KOPT-K1 (cell line): ENCODE results near the gene KIF2A.

Experiments
- H3K27ac ChIP-seq: fragments of 200-600 bp; sonication (generic); 2 replicates; pipeline ENCODE4 v1.5.1; 2016; ENCODE audit warnings: antibody characterized with exemption, mild to moderate bottlenecking, low read depth, low read length; ENCODE audit not compliant: poor library complexity, severe bottlenecking
- H3K36me3 ChIP-seq: fragments of 200-600 bp; sonication (generic); 2 replicates; pipeline ENCODE4 v1.5.1; 2017; ENCODE audit warnings: antibody characterized with exemption, mild to moderate bottlenecking, low read length, moderate library complexity; ENCODE audit not compliant: insufficient read depth
- H3K9me3 ChIP-seq: fragments of 200-600 bp; sonication (generic); 2 replicates; pipeline ENCODE4 v1.5.1; 2017; ENCODE audit warnings: antibody characterized with exemption, low read length, mild to moderate bottlenecking; ENCODE audit not compliant: insufficient read depth, poor library complexity, severe bottlenecking

KIF2A gene

GRCh38 chr5:62308439-62308838, 2.4 kb downstream of the KIF2A start:
- Histone ChIP-seq H3K36me3 (peaks cover 48% of the 10 kb centered on the region), H3K9me3 (no peaks in the 10 kb centered on the region), H3K27ac (no peak overlapping the region)

GRCh38 chr5:62309107-62309506, 3.1 kb downstream of the KIF2A start:
- peaks cover 50% of the 10 kb centered on the region for H3K36me3 ChIP-seq
- H3K9me3 ChIP-seq: no peaks in the 10 kb centered on the region
- no peak overlapping the region for H3K27ac ChIP-seq

- H3K9me3 ChIP-seq: no peaks in the 10 kb centered on the region
- H3K27ac ChIP-seq: no peak overlapping the region
- peaks cover 57% of the 10 kb centered on the region for H3K36me3 ChIP-seq
Observed at GRCh38 chr5:62310426-62311143, 4.6 kb downstream of the KIF2A start.

- H3K36me3 ChIP-seq: peaks cover 57% of the 10 kb centered on the region
- no peaks in the 10 kb centered on the region for H3K9me3 ChIP-seq
- no peak overlapping the region for H3K27ac ChIP-seq
Observed at GRCh38 chr5:62312036-62312435, 6.0 kb downstream of the KIF2A start.

- H3K9me3 ChIP-seq: no peaks in the 10 kb centered on the region
- H3K36me3 ChIP-seq: peaks cover 57% of the 10 kb centered on the region
- no peak overlapping the region for H3K27ac ChIP-seq
Observed at GRCh38 chr5:62312674-62313073, 6.7 kb downstream of the KIF2A start.

- H3K36me3 ChIP-seq: peaks cover 51% of the 10 kb centered on the region
- no peak overlapping the region for H3K27ac ChIP-seq
Observed at GRCh38 chr5:62314213-62314830, 8.3 kb downstream of the KIF2A start.

GRCh38 chr5:62315376-62316175, 9.6 kb downstream of the KIF2A start:
- Histone ChIP-seq H3K36me3 (peaks cover 40% of the 10 kb centered on the region), H3K9me3 (no peaks in the 10 kb centered on the region), H3K27ac (no peak overlapping the region)

More at GRCh38 chr5:62314213-62314830, 8.3 kb downstream of the KIF2A start:
- no peaks in the 10 kb centered on the region for H3K9me3 ChIP-seq

GRCh38 chr5:62316176-62316502, 10.1 kb downstream of the KIF2A start:
- no peak overlapping the region for H3K27ac ChIP-seq
- no peaks in the 10 kb centered on the region for H3K9me3 ChIP-seq
- peaks cover 39% of the 10 kb centered on the region for H3K36me3 ChIP-seq

GRCh38 chr5:62317810-62318209, 11.8 kb downstream of the KIF2A start:
- H3K36me3 ChIP-seq: peaks cover 41% of the 10 kb centered on the region

GRCh38 chr5:62322484-62322883, 16.5 kb downstream of the KIF2A start:
- Histone ChIP-seq H3K36me3 (peaks cover 49% of the 10 kb centered on the region), H3K9me3 (no peaks in the 10 kb centered on the region), H3K27ac (no peak overlapping the region)

More at GRCh38 chr5:62317810-62318209, 11.8 kb downstream of the KIF2A start:
- Histone ChIP-seq H3K27ac (no peak overlapping the region), H3K9me3 (no peaks in the 10 kb centered on the region)

- H3K27ac ChIP-seq: no peak overlapping the region
Observed at GRCh38 chr5:62326302-62326701, 20.3 kb downstream of the KIF2A start.

GRCh38 chr5:62326702-62327101, 20.7 kb downstream of the KIF2A start:
- no peak overlapping the region for H3K27ac ChIP-seq
- H3K36me3 ChIP-seq: peaks cover 34% of the 10 kb centered on the region
- no peaks in the 10 kb centered on the region for H3K9me3 ChIP-seq

More at GRCh38 chr5:62326302-62326701, 20.3 kb downstream of the KIF2A start:
- peaks cover 38% of the 10 kb centered on the region for H3K36me3 ChIP-seq
- H3K9me3 ChIP-seq: no peaks in the 10 kb centered on the region

- Histone ChIP-seq H3K27ac (no peak overlapping the region), H3K36me3 (peaks cover 27% of the 10 kb centered on the region), H3K9me3 (no peaks in the 10 kb centered on the region)
Observed at GRCh38 chr5:62327138-62328053, 21.4 kb downstream of the KIF2A start.

GRCh38 chr5:62328772-62329491, 22.9 kb downstream of the KIF2A start:
- H3K36me3 ChIP-seq: peaks cover 26% of the 10 kb centered on the region
- no peaks in the 10 kb centered on the region for H3K9me3 ChIP-seq
- H3K27ac ChIP-seq: no peak overlapping the region
